ENCODE results near the gene PRDM5. TPM values are rescaled to one million over a fixed set of nuclear protein-coding genes. Genes with fewer than 3 reads are reported as not detected.
A peak's percentile ranks its signal among the peaks of the same experiment; 100 is the strongest.

PRDM5 gene
- 7.8 and 8.1 TPM in 2 replicates for total RNA-seq (2014; rRNA removed; shearing (Covaris generic))

GRCh38 chr4:120922381-120923206 is at the start of gene PRDM5:
Gene PRDM5, minus strand, starts transcription at chr4:120922726. Its CDS starts 118 bp downstream, at chr4:120922608.
- peak; percentile 59 for DNase-seq (ENCODE audit: low spot score)

- DNase-seq (ENCODE audit: low spot score), result no peak
Measured at GRCh38 chr4:120971884-120972283, 49.4 kb upstream of the PRDM5 start.

- DNase-seq (ENCODE audit: low spot score), result no peak
Measured at GRCh38 chr4:120965938-120966337, 43.4 kb upstream of the PRDM5 start.

GRCh38 chr4:120964596-120964995 is 42.1 kb upstream of the PRDM5 start:
- no peak for DNase-seq (ENCODE audit: low spot score)

- no peak for DNase-seq (ENCODE audit: low spot score)
Measured at GRCh38 chr4:120963449-120963848, 40.9 kb upstream of the PRDM5 start.

- DNase-seq (ENCODE audit: low spot score), result no peak
Measured at GRCh38 chr4:120960656-120961267, 38.2 kb upstream of the PRDM5 start.

GRCh38 chr4:120948382-120948781 is 25.9 kb upstream of the PRDM5 start:
- DNase-seq (ENCODE audit: low spot score), result peak; percentile 48

GRCh38 chr4:120942776-120943175 is 20.2 kb upstream of the PRDM5 start:
- DNase-seq (ENCODE audit: low spot score), result no peak

- no peak for DNase-seq (ENCODE audit: low spot score)
Measured at GRCh38 chr4:120940547-120940946, 18.0 kb upstream of the PRDM5 start.

- peak; percentile 40 for DNase-seq (ENCODE audit: low spot score)
Measured at GRCh38 chr4:120939693-120940092, 17.2 kb upstream of the PRDM5 start.

GRCh38 chr4:120929847-120930246 is 7.3 kb upstream of the PRDM5 start:
- no peak for DNase-seq (ENCODE audit: low spot score)

GRCh38 chr4:120927801-120928409 is 5.4 kb upstream of the PRDM5 start:
- no peak for DNase-seq (ENCODE audit: low spot score)

- no peak for DNase-seq (ENCODE audit: low spot score)
Measured at GRCh38 chr4:120926358-120927025, 4.0 kb upstream of the PRDM5 start.

GRCh38 chr4:120924931-120925330 is 2.4 kb upstream of the PRDM5 start:
- no peak for DNase-seq (ENCODE audit: low spot score)

- no peak for DNase-seq (ENCODE audit: low spot score)
Measured at GRCh38 chr4:120923207-120923522, 639 bp upstream of the PRDM5 start.

GRCh38 chr4:120921456-120922380 is 808 bp downstream of the PRDM5 start:
- peak; percentile 66 for DNase-seq (ENCODE audit: low spot score)

- no peak for DNase-seq (ENCODE audit: low spot score)
Measured at GRCh38 chr4:120920666-120921065, 1.9 kb downstream of the PRDM5 start.

GRCh38 chr4:120919358-120919757 is 3.2 kb downstream of the PRDM5 start:
- DNase-seq (ENCODE audit: low spot score), result peak; percentile 7

GRCh38 chr4:120918788-120919187 is 3.7 kb downstream of the PRDM5 start:
- no peak for DNase-seq (ENCODE audit: low spot score)

GRCh38 chr4:120918092-120918491 is 4.4 kb downstream of the PRDM5 start:
- DNase-seq (ENCODE audit: low spot score), result no peak

- DNase-seq (ENCODE audit: low spot score), result no peak
Measured at GRCh38 chr4:120916937-120917336, 5.6 kb downstream of the PRDM5 start.

All from HT-29 (cell line).